ENCODE data around the gene ULBP1. TPM values are rescaled to one million over a fixed set of nuclear protein-coding genes. Genes with fewer than 3 reads are reported as not detected.
"Not testable (repeated sequence)": the region's sequence is repeated elsewhere in the genome, so short reads cannot be mapped to it uniquely, and the experiment has no call there.

ULBP1 gene
- total RNA-seq, 4 donors from 2014 or later: 0.34 to 0.47 TPM; not detected in 2

- Histone ChIP-seq H3K36me3 (no peaks in the 10 kb centered on the region), H3K4me1 (peaks cover 8% of the 10 kb centered on the region), H3K4me3 (no peak overlapping the region), H3K27ac (no peak overlapping the region), H3K27me3 (peaks cover 82% of the 10 kb centered on the region), H3K9me3 (no peaks in the 10 kb centered on the region)
- 83% methylated on average over 3 of the region's 3 CpGs for WGBS
- DNase-seq (ENCODE audit: low spot score in 2 of 2): no peak
- TF ChIP-seq EP300 (IDR thresholded peaks at IDR 0.05): no peak
- no peak for TF ChIP-seq POLR2AphosphoS5 (IDR thresholded peaks at IDR 0.05)
- TF ChIP-seq, protein P1, sequence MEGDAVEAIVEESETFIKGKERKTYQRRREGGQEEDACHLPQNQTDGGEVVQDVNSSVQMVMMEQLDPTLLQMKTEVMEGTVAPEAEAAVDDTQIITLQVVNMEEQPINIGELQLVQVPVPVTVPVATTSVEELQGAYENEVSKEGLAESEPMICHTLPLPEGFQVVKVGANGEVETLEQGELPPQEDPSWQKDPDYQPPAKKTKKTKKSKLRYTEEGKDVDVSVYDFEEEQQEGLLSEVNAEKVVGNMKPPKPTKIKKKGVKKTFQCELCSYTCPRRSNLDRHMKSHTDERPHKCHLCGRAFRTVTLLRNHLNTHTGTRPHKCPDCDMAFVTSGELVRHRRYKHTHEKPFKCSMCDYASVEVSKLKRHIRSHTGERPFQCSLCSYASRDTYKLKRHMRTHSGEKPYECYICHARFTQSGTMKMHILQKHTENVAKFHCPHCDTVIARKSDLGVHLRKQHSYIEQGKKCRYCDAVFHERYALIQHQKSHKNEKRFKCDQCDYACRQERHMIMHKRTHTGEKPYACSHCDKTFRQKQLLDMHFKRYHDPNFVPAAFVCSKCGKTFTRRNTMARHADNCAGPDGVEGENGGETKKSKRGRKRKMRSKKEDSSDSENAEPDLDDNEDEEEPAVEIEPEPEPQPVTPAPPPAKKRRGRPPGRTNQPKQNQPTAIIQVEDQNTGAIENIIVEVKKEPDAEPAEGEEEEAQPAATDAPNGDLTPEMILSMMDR (IDR thresholded peaks at IDR 0.05): no peak
- no peak for TF ChIP-seq POLR2A (IDR thresholded peaks at IDR 0.05)
Observed at GRCh38 chr6:149951626-149952025, 12.1 kb upstream of the ULBP1 start.

DNA sequence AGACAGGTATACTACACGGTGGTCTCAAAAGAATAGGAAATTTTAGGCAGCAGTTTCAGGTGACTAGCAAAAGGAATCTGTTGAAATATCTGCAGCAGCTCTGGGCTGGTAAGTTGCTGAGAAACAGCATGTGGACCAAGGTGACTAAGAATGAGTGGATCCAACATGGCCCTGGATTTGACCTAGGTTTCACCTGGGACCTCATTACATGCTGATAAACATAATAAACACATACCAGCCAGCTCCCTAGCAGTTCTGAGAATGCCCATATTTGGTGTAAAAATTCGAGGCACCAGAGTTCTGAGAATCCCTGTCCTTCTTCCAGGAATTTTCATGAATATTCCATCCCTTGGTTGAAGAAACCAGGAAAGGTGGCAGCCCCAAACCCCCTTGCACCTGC, 10.4 kb upstream of the ULBP1 start:
- H3K4me1 ChIP-seq; H3K4me3 ChIP-seq; H3K9me3 ChIP-seq; H3K36me3 ChIP-seq; DNase-seq (ENCODE audit: low spot score in 2 of 2); H3K27ac ChIP-seq: not testable (repeated sequence)
- peaks cover 91% of the 10 kb centered on the region for H3K27me3 ChIP-seq
- WGBS: 48% methylated on average over 2 of the region's 2 CpGs

DNA sequence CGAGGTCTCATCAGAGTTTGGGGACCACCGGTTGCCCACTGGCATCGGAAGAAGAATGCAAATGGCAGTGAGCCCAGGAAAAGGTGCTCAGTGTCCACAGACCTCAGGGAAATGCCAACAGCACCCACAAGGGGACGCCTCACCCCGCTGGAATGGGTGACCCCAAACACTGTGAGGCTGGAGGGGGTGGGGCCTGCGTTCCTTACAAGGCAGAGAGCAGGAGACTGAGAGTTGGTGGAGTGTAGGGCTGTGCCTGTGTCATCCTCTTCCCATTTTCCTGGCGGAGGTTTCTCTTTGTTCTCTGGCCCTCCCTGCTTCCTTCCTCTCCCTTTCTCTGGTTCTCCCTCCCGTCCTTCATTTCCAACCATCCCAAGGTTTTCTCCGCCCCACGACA, 9.8 kb upstream of the ULBP1 start:
- H3K36me3 ChIP-seq; H3K4me1 ChIP-seq; DNase-seq (ENCODE audit: low spot score in 2 of 2); H3K4me3 ChIP-seq; H3K9me3 ChIP-seq; H3K27ac ChIP-seq: not testable (repeated sequence)
- peaks cover 94% of the 10 kb centered on the region for H3K27me3 ChIP-seq
- WGBS: 14% methylated on average over 4 of the region's 10 CpGs

DNA sequence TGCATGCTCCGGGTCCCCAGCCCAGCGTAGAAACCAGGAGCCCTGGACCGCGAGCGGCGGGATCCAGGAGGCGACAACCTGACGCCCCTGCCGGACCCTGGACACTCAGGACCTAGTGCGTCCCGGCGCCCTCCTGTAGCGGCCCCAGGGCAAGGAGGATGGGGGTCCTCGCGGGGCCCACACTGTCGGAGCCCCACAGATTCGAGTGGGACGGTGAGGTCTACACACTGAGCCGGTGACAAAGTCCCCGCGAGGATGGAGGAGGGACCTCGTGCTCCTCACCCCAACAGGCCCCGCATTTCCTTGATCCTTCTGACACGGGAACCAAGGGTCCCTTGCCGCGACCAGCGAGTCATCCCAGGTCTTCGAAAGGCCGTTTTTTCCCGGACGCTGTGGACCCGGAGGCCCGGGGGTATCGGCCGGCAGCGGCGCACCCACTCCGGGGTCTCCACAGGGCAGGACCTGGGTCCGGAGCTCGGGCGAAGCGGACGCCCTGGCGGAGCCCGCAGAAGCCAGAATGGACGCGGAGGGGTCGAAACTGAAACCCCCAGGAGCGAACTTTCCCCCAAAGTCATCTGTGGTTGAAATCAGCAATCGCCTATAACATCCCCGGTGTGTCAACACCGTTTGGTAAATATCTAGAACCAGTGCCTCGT, 9.3 kb upstream of the ULBP1 start:
- not testable (repeated sequence) for H3K9me3 ChIP-seq, H3K4me1 ChIP-seq, H3K36me3 ChIP-seq, H3K4me3 ChIP-seq, H3K27ac ChIP-seq
- 7% methylated on average over 3 of the region's 53 CpGs for WGBS
- peak in 1 of 2 donors; percentile 48 for DNase-seq (ENCODE audit: low spot score in 2 of 2)
- H3K27me3 ChIP-seq: peaks cover 96% of the 10 kb centered on the region

- not testable (repeated sequence) for H3K36me3 ChIP-seq; H3K4me3 ChIP-seq; H3K4me1 ChIP-seq; H3K27ac ChIP-seq; DNase-seq (ENCODE audit: low spot score in 2 of 2); H3K9me3 ChIP-seq
- WGBS: 13% methylated on average over 15 of the region's 21 CpGs
- peaks cover 96% of the 10 kb centered on the region for H3K27me3 ChIP-seq
Observed at GRCh38 chr6:149954984-149955653, 8.6 kb upstream of the ULBP1 start.

DNA sequence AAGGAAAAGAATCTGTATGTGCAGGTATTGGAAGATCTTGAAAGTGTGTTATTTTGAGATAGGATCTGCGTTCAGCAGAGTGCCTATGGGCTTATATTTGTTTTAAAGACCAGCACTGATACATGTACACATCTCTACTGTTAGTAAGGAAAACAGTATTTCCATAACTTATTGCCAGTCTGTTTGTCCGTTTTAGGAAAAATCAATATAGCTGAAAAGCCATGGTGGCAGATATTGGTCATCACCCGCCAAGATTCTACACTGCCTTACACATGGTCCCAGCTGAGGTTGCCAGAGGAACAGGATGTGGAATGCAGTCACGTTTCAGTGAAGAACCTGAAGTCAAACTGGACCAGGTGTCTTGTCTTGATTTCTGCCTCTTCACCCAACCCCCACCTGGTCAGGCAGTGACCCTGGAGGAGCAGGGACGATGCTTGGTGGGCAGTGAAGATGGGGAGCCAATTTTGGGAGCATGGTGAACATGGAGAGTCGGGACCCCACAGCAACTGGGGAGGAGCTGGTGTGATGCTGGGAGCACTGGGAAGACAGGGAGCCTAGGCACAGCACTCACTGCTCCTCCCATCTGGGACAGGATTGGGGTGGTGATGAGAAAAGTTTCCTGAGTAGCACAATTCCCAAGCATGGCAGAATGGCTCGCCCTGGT, 8.0 kb upstream of the ULBP1 start:
- H3K4me3 ChIP-seq, H3K36me3 ChIP-seq, H3K4me1 ChIP-seq, H3K27ac ChIP-seq, H3K9me3 ChIP-seq: not testable (repeated sequence)
- 43% methylated on average over 7 of the region's 7 CpGs for WGBS
- DNase-seq (ENCODE audit: low spot score in 2 of 2): peak in 1 of 2 donors; percentile 7
- H3K27me3 ChIP-seq: peaks cover 96% of the 10 kb centered on the region

GRCh38 chr6:149958124-149958523, 5.6 kb upstream of the ULBP1 start:
- not testable (repeated sequence) for DNase-seq (ENCODE audit: low spot score in 2 of 2); H3K9me3 ChIP-seq; H3K4me1 ChIP-seq; H3K36me3 ChIP-seq; H3K4me3 ChIP-seq; H3K27ac ChIP-seq
- H3K27me3 ChIP-seq: peaks cover 96% of the 10 kb centered on the region
- 69% methylated on average over 3 of the region's 3 CpGs for WGBS

DNA sequence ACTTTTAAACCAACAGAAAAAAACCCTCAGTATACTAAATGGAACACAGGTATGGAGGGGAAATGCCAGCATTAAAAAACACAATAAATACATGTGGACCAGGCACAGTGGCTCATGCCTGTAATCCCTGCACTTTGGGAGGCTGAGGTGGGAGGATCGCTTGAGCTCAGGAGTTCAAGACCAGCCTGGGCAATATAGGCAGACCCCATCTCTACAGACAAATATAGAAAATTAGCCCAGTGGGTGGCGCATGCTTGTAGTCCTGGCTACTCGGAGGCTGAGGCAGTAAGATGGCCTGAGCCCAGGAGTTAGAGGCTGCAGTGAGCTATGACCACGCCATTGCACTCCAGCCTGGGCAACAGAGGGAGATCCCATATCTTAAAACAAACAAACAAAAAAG, 3.9 kb upstream of the ULBP1 start:
- Histone ChIP-seq H3K27me3 (peaks cover 96% of the 10 kb centered on the region), H3K4me1 (peaks cover 18% of the 10 kb centered on the region)
- H3K27ac ChIP-seq; DNase-seq (ENCODE audit: low spot score in 2 of 2); H3K36me3 ChIP-seq; H3K9me3 ChIP-seq; H3K4me3 ChIP-seq: not testable (repeated sequence)
- 75% methylated on average over 4 of the region's 4 CpGs for WGBS

DNA sequence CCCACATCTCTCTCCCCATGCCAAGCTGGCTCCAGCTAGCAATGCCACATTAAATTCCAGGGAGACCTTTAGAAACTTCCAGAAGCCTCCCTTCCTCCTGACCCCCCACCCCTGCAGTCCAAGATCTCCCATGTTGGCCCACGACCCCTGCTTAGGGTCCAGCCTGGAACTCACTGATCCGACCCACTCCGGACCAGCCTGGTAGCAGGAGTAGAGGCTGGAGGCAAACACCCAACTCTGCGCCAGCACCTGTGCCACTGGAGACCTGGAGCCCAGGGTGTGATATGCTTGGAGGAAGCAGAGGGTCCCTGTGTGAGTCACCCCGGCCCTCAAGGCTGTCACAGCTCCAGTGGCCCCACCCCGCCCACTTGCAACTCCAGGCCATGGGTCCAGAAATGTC, 3.3 kb upstream of the ULBP1 start:
- H3K9me3 ChIP-seq: no peaks in the 10 kb centered on the region
- DNase-seq (ENCODE audit: low spot score in 2 of 2): peak in 1 of 2 donors; percentile 74

More for the DNA sequence above, 3.3 kb upstream of the ULBP1 start:
- no peak for TF ChIP-seq EP300 (IDR thresholded peaks at IDR 0.05)
- no peak for TF ChIP-seq POLR2A (IDR thresholded peaks at IDR 0.05)
- TF ChIP-seq POLR2AphosphoS5 (IDR thresholded peaks at IDR 0.05): no peak
- TF ChIP-seq, protein P1 (IDR thresholded peaks at IDR 0.05): no peak
- peaks cover 24% of the 10 kb centered on the region for H3K4me1 ChIP-seq
- H3K4me3 ChIP-seq: no peak overlapping the region
- no peak overlapping the region for H3K27ac ChIP-seq
- H3K27me3 ChIP-seq: peaks cover 96% of the 10 kb centered on the region
- H3K36me3 ChIP-seq: no peaks in the 10 kb centered on the region
- WGBS: 75% methylated on average over 6 of the region's 6 CpGs
